K562 (cell line): ENCODE measurements around the gene AIFM3. TPM values are rescaled to one million over a fixed set of nuclear protein-coding genes. Genes with fewer than 3 reads are reported as not detected.

Experiments used
- HMGXB4 ChIP-seq: sonication (generic); formaldehyde crosslinking; IDR thresholded peaks from 2 replicates; pipeline ENCODE4 v1.8.1; 2023; ENCODE audit warnings: mild to moderate bottlenecking, missing genetic modification reagents
- HNRNPLL ChIP-seq: fragments of 200-400 bp; formaldehyde crosslinking; IDR thresholded peaks from 2 replicates; pipeline ENCODE4 v1.6.1; 2017; ENCODE audit warnings: low read length, low read depth, mild to moderate bottlenecking; ENCODE audit not compliant: poor library complexity, severe bottlenecking
- HOXB6 ChIP-seq: fragments of 250-450 bp; sonication (Bioruptor Pico); IDR thresholded peaks from 2 replicates; pipeline ENCODE4 v1.5.1; 2022; ENCODE audit warnings: mild to moderate bottlenecking, borderline replicate concordance
- NR0B1 ChIP-seq: fragments of 450-650 bp; IDR thresholded peaks from one replicate; pipeline ENCODE4 v1.6.1; 2018; ENCODE audit warnings: mild to moderate bottlenecking, moderate library complexity; ENCODE audit not compliant: partially characterized antibody
- RAD21 ChIP-seq, 2 experiments: fragments of 250-450 bp in 1 of 2; fragments of 450-650 bp in 1 of 2; sonication (Bioruptor Pico) in 1 of 2; formaldehyde crosslinking in 1 of 2; IDR thresholded peaks in 1 of 2; conservative IDR thresholded peaks in 1 of 2; 2 replicates each; pipeline versions ENCODE4 v1.4.0 to v1.8.0; 2020 to 2022; ENCODE audit warnings: mild to moderate bottlenecking in 2 of 2, moderate library complexity in 1 of 2
- RREB1 ChIP-seq: fragments of 250-450 bp; sonication (Bioruptor Pico); IDR thresholded peaks from 2 replicates; pipeline ENCODE4 v1.4.0; 2020
- SMC3 ChIP-seq: conservative IDR thresholded peaks from 2 replicates; pipeline ENCODE4 v1.6.1; 2011; ENCODE audit warnings: low read depth, low read length, improper control_type of control experiment; ENCODE audit not compliant: insufficient read depth
- SNRNP70 ChIP-seq: fragments of 200-400 bp; formaldehyde crosslinking; optimal IDR thresholded peaks from 2 replicates; pipeline ENCODE3; 2017; ENCODE audit warnings: low read depth, low read length
- UBTF ChIP-seq, 2 experiments: IDR thresholded peaks; 2 replicates each; pipeline ENCODE4 v1.6.1; 2012; ENCODE audit warnings: improper control_type of control experiment in 2 of 2, low read depth in 2 of 2, low read length in 2 of 2, borderline replicate concordance in 1 of 2
- ZBTB9 ChIP-seq: fragments of 450-650 bp; formaldehyde crosslinking; IDR thresholded peaks from 2 replicates; pipeline ENCODE4 v1.4.0; 2020; ENCODE audit warnings: mild to moderate bottlenecking, moderate library complexity
- ZNF133 ChIP-seq: fragments of 250-450 bp; sonication (Bioruptor Pico); IDR thresholded peaks from 2 replicates; pipeline ENCODE4 v1.4.0; 2020; ENCODE audit warnings: mild to moderate bottlenecking
- ZNF830 ChIP-seq: fragments of 250-450 bp; sonication (Bioruptor Pico); IDR thresholded peaks from 2 replicates; pipeline ENCODE4 v1.5.0; 2021; ENCODE audit warnings: mild to moderate bottlenecking
- polyA plus RNA-seq, 8 experiments: library from polyadenylated mRNA; depleted of rRNA in 4 of 8; stranded (reverse) in 5 of 8; unstranded in 3 of 8; fragments of >200 nt; fragmentation: Nextera tagmentation in 2 of 8; fragmentation: Illumina TruSeq in 1 of 8; extraction: Ambion mirVana in 2 of 8; extraction: Trizol in 1 of 8; gene quantifications; 2 replicates each; pipeline versions ENCODE4 v1.2.1 to v1.2.3, GENCODE V29; 2011 to 2014; ENCODE audit warnings: inconsistent platforms in 1 of 8, missing spikeins in 1 of 8
- total RNA-seq, 7 experiments: library from RNA; depleted of rRNA in 6 of 7; stranded (reverse); fragments of >200 nt in 6 of 7; fragmentation: Illumina TruSeq in 2 of 7; extraction: Trizol in 2 of 7; gene quantifications; 2 replicates each; pipeline versions ENCODE4 v1.2.1 to v1.2.3, GENCODE V29; 2011 to 2021; ENCODE audit warnings: low replicate concordance in 1 of 7

AIFM3 gene
- total and polyA plus RNA-seq, 9 of the 15 experiments (the other 6 are each of a cell fraction or from before 2014, with no cell fraction given) = 0.03 to 0.20 (median 0.07) TPM; not detected in 1

- TF ChIP-seq RREB1 (CRISPR knock-in tag) (peak; percentile 16; the same call in 1 of the 2 replicates), UBTF (IDR thresholded peaks at IDR 0.05; ENCODE audit: borderline replicate concordance in 1 of 2, low read depth in 2 of 2, low read length in 2 of 2) (0 out of 4 replicates have a peak, but pooled peaks of 1 of the 2 experiments have one; percentile 32), ZBTB9 (peak; percentile 54; the same call in 1 of the 2 replicates), SMC3 (peak; percentile 91), ZNF133 (CRISPR knock-in tag) (peak; percentile 57; the same call in 1 of the 2 replicates), RAD21 (CRISPR knock-in tag; conservative IDR thresholded peaks at IDR 0.05 in 1 of 2, IDR thresholded peaks at IDR 0.05 in 1 of 2) (peak in 1 of 2 experiments; percentile 93; a peak in 3 of 4 replicates), HOXB6 (no peak), NR0B1 (no peak), HMGXB4 (CRISPR knock-in tag) (0 out of 2 replicates have a peak, but pooled peaks have one; percentile 52), ZNF830 (CRISPR knock-in tag) (peak; percentile 57; the same call in 1 of the 2 replicates), SNRNP70 (peak; percentile 71), HNRNPLL (peak; percentile 6)
Observed at GRCh38 chr22:21020802-21021429, 53.9 kb downstream of the AIFM3 start (continued).
